RWPE2 (cell line): Measurements from ENCODE around the gene GAS2.

Experiments
- ATAC-seq: fragments of 200-7000 bp; cut with Tn5 transposase; 3 replicates; pipeline ENCODE4 v1.9.1; 2021; ENCODE audit warnings: low read depth
- DNase-seq: peaks from one replicate; pipeline ENCODE4 v3.0.0-alpha.2; 2020; ENCODE audit warnings: low spot score
- H3K27ac ChIP-seq: fragments of 450-650 bp; 2 replicates; pipeline ENCODE4 v1.5.1; 2017; ENCODE audit warnings: mild to moderate bottlenecking; ENCODE audit not compliant: poor library complexity, severe bottlenecking
- H3K27me3 ChIP-seq: fragments of 250-450 bp; sonication (Bioruptor Pico); 2 replicates; pipeline ENCODE4 v1.5.1; 2021; ENCODE audit warnings: mild to moderate bottlenecking, moderate library complexity; ENCODE audit not compliant: insufficient read depth, poor library complexity, severe bottlenecking
- H3K36me3 ChIP-seq: fragments of 250-450 bp; sonication (Bioruptor Pico); 2 replicates; pipeline ENCODE4 v1.5.1; 2020; ENCODE audit warnings: low read depth, mild to moderate bottlenecking, moderate library complexity
- H3K4me1 ChIP-seq: fragments of 250-450 bp; sonication (Bioruptor Pico); 2 replicates; pipeline ENCODE4 v1.5.1; 2021; ENCODE audit warnings: mild to moderate bottlenecking, moderate library complexity; ENCODE audit not compliant: insufficient read depth, poor library complexity, severe bottlenecking
- H3K4me3 ChIP-seq: fragments of 250-450 bp; sonication (Bioruptor Pico); 2 replicates; pipeline ENCODE4 v1.5.1; 2021; ENCODE audit warnings: mild to moderate bottlenecking, moderate library complexity; ENCODE audit not compliant: severe bottlenecking
- H3K9me3 ChIP-seq: fragments of 250-450 bp; sonication (Bioruptor Pico); 2 replicates; pipeline ENCODE4 v1.5.1; 2021; ENCODE audit warnings: mild to moderate bottlenecking, moderate library complexity; ENCODE audit not compliant: severe bottlenecking
- CTCF ChIP-seq: fragments of 450-650 bp; IDR thresholded peaks from one replicate; pipeline ENCODE4 v1.5.1; 2017; ENCODE audit warnings: mild to moderate bottlenecking, moderate library complexity; ENCODE audit not compliant: poor library complexity, severe bottlenecking

Gene GAS2

GRCh38 chr11:22785251-22785650 lies 118.8 kb downstream of the GAS2 start:
- no peak overlapping the region for H3K27ac ChIP-seq
- no peaks in the 10 kb centered on the region for H3K27me3 ChIP-seq
- H3K4me1 ChIP-seq, result no peaks in the 10 kb centered on the region
- TF ChIP-seq CTCF, result no peak
- DNase-seq (no peak), ATAC-seq (peak; percentile 79)
- no peaks in the 10 kb centered on the region for H3K9me3 ChIP-seq
- no peak overlapping the region for H3K4me3 ChIP-seq
- no peaks in the 10 kb centered on the region for H3K36me3 ChIP-seq

- no peak overlapping the region for H3K4me3 ChIP-seq
- no peak overlapping the region for H3K27ac ChIP-seq
- no peaks in the 10 kb centered on the region for H3K9me3 ChIP-seq
- no peaks in the 10 kb centered on the region for H3K4me1 ChIP-seq
- TF ChIP-seq CTCF, result no peak
- ATAC-seq (no peak), DNase-seq (no peak)
- H3K36me3 ChIP-seq, result no peaks in the 10 kb centered on the region
- H3K27me3 ChIP-seq, result no peaks in the 10 kb centered on the region
These were observed 120.1 kb downstream of the GAS2 start for GRCh38 chr11:22786475-22786874.

- no peak for TF ChIP-seq CTCF
- H3K36me3 ChIP-seq, result no peaks in the 10 kb centered on the region
- no peak overlapping the region for H3K27ac ChIP-seq
- DNase-seq (no peak), ATAC-seq (no peak)
- no peaks in the 10 kb centered on the region for H3K9me3 ChIP-seq
- no peaks in the 10 kb centered on the region for H3K27me3 ChIP-seq
- no peak overlapping the region for H3K4me3 ChIP-seq
- no peaks in the 10 kb centered on the region for H3K4me1 ChIP-seq
These were observed 120.6 kb downstream of the GAS2 start for GRCh38 chr11:22787055-22787454.

- Histone ChIP-seq H3K4me1 (no peaks in the 10 kb centered on the region), H3K27ac (no peak overlapping the region), H3K9me3 (no peaks in the 10 kb centered on the region), H3K27me3 (no peaks in the 10 kb centered on the region), H3K36me3 (no peaks in the 10 kb centered on the region), H3K4me3 (no peak overlapping the region)
- TF ChIP-seq CTCF, result peak; percentile 91
- ATAC-seq (no peak), DNase-seq (no peak)
These were observed 121.2 kb downstream of the GAS2 start for GRCh38 chr11:22787551-22788162.

GRCh38 chr11:22792497-22792896 lies 126.1 kb downstream of the GAS2 start:
- Histone ChIP-seq H3K9me3 (no peaks in the 10 kb centered on the region), H3K4me1 (no peaks in the 10 kb centered on the region), H3K27ac (no peak overlapping the region), H3K36me3 (no peaks in the 10 kb centered on the region), H3K27me3 (no peaks in the 10 kb centered on the region), H3K4me3 (no peak overlapping the region)
- TF ChIP-seq CTCF, result no peak
- ATAC-seq (peak; percentile 74), DNase-seq (no peak)
